Cardiac ventricle fibroblast (primary cell): ENCODE data around the gene CMSS1. TPM values are rescaled to one million over a fixed set of nuclear protein-coding genes. Genes with fewer than 3 reads are reported as not detected.

Experiments used
- total RNA-seq: library from RNA; depleted of rRNA; stranded (reverse); fragments of >200 nt; gene quantifications from 2 replicates; pipeline ENCODE4 v1.2.3, GENCODE V29; 2015

CMSS1 gene
- 8.6 and 12.1 TPM in 2 replicates for total RNA-seq

DNA sequence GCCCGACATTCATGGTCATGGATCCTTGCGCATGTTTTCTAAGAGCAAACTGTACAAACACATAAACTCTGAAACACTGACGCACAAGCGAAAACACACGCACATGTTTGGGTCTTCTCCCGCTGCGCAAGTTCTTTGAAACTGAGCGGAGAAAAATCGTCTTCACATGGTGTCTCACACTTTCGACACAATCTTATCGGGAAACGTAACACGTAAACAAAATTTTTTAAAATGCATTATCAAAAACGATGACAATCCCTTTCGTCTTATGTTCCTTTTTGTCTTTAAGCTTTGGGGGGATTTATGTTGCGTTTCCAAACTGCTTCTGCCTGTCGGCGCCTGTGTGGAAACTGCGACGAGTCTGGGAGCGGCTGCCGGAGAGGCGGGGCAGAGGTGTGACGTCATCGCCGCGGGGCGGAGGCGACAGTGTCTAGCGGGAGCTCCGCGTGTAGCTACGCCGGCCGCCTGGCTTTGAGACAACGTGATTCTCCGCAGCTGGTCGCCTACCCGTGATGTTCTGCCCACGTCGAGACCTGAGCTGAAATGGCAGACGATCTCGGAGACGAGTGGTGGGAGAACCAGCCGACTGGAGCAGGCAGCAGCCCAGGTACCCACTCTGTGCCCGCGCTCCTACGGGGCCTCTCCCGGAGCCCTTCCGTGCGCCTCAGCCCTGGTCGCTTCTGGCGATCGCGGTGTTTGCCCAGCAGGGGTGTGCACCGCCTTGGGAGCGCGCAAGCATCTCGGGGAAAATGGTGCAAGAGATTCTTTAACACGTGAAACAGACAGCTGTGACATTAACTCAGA, at the start of gene CMSS1:
CMSS1 (plus strand) TSS at position 426 of the 804 bp plus-strand sequence.

DNA sequence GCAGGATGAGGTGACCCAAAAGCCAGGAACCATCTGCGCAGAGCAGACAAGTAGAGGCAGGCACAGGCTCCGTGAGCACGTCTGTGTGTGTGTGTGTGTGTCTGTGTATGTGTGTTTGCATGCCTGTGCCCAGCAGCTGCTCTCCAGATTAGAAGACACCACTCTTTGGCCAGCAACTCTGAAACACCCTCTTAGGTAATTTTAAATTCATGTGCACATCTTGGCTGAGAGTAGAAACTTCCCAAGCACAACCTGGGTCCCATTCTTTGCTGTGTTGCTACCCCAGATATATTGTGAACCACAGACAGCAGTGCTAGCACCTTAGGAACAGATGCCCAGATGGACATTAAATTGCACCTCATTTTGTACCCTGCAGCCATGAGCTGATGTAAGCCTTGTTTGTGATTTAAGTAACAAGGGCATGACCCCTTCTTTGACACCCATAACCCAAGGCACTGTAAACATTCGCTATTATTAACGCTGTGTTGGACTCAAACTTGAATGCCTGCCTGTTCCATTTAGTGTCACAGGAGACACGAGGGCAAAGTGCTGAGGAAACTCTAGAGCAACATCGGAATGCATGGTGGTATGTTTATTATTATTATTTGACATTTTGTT, 296.9 kb downstream of the CMSS1 start, which contains the start of gene FILIP1L:
FILIP1L (minus strand) TSS at position 89 of the 618 bp plus-strand sequence.

Other genes with a start within 250 kb of the CMSS1 start
- gene COL8A1, start 179.3 kb upstream of the CMSS1 start, total RNA-seq, result 73.3 and 83.3 TPM in 2 replicates